Measurements from ENCODE around the gene TNFAIP6.
"Not testable (repeated sequence)": the region's sequence is repeated elsewhere in the genome, so short reads cannot be mapped to it uniquely, and the experiment has no call there.

Gene TNFAIP6

DNA sequence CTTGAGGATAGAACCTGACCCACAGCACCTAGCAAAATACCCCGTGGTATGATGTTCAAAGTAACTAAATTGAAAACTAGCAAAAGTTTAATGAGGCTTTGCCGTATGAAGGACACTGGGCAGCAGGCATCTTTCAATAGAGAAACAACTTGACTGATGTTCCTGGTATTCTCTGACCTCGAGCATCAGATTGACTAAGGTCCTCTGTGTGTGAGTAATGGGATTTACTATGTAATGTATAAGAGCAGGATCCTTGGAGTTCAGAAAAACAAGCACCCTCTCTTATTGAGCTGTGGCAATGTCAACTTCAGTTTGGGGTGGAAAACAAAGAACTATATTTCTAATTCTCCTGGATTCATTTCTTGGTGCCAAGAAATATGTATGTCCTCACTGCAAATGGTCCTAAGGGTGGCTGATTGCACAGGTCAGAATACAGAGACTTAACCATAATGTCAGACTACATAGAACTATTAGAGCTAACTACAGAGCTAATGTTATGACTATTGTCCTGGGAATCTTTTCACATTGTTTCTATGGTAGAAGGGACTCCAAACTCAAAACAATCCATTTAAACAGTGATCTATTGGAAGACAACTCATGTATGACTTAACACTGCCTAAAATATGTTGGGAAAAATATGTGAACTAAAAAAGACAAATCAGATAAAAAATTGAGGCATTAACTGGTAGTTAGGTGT lies 4.4 kb downstream of the TNFAIP6 start:
- no peak for DNase-seq

DNA sequence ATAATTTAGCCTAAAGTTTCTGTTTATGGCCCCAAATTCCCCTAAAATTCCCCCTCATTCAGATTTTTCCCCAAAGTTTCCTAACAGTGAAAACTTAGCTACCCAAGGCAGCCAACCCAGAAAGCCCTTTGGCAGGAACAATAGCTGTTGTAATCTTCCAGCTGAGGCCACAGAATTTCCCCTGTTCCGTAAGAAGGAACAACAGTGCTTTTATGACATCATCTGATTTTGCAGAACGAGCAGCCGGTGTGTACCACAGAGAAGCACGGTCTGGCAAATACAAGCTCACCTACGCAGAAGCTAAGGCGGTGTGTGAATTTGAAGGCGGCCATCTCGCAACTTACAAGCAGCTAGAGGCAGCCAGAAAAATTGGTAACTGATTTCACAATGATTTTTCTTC lies 6.3 kb downstream of the TNFAIP6 start:
- DNase-seq, result no peak

DNA sequence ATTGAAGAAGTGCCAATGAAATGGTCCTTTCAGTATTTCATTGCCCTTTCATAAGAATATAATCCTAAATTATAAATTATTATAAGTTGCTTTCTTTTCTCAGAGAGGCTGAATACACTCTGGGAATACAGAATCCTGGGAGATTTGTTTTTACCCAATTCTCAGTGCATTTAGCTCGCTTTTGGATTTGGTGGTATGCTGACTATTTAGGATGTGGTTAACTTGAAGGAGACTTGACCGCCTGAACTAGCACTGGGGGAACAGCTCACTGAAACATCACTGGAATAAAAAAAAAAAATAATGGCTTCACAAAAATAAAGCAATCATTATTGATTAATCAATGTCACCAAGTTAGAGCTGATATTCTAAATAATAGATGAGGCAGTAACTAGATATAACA lies 10.2 kb downstream of the TNFAIP6 start:
- no peak for DNase-seq

DNA sequence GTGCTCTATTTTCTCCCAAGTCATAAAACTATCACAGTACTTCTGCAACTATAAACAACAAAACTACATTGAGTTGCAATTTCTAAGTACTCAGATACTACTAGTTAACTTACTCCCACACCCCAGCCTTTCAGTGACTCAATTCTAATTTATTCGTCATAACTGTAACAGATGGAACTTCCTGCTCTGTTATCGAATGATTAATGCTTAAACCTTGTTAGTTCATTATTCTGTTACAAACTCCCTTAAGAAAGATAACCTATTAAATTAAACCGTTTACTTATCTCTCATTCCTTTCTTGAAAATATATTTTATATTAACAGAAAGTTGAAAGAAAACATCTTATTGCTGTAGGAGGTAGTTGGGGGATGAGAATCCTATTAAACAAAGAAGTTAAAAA lies 17.0 kb downstream of the TNFAIP6 start:
- no peak for DNase-seq

DNA sequence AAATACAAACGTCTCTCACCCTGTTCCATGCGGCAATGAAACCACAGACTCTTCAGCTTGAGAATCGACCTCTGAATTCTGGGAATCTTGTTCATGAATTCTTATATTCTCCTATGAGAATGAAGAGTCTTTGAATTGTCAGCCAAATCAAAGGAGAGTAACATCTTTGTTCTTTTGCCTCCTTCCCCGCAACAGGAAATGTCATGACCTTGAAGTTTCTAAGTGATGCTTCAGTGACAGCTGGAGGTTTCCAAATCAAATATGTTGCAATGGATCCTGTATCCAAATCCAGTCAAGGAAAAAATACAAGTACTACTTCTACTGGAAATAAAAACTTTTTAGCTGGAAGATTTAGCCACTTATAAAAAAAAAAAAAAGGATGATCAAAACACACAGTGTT lies 21.8 kb downstream of the TNFAIP6 start:
- DNase-seq, result no peak

DNA sequence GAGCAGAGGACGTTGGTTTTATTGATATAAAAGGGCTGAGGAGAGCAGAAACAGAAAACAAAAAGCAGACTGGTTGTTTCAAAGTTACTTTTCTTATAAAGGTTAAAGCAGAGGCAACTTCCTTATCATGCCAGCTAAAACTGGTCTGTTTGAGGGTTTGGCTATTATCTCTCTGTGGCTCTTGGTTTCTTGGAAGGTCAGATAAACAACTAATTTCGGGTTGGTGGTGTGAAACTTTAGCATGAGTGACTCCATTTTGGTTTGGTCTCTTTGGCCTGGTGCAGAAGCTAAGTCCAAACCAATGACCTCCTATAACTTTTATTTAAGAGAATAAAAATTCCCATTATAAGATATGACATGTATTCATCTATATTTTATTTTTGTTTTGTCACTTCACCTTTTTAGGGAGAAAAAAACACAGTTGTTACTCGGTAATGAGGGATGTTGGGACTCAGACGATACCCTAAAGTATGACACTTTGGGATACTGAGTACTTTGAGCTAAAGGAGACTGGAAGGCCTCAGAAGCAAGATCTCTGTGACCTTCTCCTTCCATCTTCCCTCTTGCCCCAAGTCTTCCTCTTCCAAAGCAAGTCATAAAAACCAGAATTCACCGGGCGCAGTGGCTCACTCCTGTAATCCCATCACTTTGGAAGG lies 23.3 kb downstream of the TNFAIP6 start:
- no peak for DNase-seq

DNA sequence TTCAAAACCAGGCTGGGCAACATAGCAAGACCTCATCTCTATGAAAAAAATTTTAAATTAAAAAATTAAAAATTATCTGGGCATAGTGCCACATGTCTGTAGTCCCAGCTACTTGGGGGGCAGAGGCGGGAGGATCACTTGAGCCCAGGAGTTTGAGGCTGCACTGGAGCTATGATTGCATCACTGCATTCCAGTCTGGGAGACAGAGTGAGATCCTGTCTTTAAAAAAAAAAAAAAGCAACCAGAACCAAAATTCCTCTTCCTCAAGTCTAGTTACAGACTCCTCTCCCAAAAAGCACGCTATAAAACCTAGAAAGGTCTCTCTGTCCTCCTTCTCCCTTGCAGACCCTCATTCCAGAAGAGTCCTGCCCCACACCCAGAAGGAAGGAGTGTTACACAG lies 23.9 kb downstream of the TNFAIP6 start:
- DNase-seq, result no peak

DNA sequence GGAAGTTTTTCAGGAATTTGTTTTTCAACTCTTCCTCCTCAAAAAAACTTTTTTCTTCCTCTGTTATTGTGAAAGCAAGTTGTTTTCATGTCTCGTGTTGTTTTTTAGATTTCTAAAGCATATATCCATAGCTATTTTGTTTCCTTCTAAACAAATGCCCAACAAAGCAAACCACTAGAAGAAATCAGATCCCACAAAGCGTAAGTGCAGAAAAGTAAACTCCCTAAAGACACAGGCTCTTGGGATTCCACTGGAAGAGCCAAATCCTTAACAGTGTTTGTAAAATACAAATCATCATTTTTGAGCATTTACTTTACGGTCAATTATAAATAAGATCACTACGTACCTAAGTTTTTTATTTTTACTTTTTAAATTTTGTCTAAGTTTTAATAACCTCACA lies 30.6 kb downstream of the TNFAIP6 start:
- no peak for DNase-seq

DNA sequence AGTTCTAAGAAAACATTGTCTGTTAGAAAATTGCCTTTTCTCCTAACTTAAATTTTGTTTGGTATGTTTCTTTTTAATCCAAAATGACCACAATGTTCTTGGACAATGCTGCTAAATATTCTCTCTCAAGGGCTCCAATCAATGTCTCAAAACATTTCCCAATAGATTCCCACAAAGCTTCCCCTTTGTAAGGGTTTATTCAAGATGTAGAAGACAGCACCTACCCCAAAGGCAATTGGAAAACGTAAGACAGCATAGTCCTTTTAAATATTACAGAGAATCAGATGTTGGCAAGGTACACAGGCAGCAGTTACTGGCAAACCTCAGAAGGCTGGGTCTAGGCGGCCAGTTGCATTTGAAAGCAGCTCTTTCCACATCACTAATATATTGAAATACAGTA lies 34.0 kb downstream of the TNFAIP6 start:
- DNase-seq, result no peak

DNA sequence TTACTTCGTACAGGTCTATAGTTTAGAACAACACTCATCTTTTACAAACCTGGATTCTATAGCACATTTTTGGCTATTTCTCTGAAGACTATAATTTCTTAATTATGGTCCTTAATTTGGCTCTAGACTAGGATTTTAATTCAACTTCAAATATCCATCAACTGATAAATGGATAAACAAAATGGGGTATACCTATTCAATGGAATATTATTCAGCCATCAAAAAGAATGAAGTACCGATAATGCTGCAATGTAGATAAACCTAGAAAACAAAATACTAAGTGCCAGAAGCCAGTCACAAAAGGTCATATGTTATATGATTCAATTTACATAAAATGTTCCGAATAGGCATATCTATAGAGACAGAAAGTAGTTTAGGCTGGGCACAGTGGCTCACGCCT lies 37.1 kb downstream of the TNFAIP6 start:
- no peak for DNase-seq

DNA sequence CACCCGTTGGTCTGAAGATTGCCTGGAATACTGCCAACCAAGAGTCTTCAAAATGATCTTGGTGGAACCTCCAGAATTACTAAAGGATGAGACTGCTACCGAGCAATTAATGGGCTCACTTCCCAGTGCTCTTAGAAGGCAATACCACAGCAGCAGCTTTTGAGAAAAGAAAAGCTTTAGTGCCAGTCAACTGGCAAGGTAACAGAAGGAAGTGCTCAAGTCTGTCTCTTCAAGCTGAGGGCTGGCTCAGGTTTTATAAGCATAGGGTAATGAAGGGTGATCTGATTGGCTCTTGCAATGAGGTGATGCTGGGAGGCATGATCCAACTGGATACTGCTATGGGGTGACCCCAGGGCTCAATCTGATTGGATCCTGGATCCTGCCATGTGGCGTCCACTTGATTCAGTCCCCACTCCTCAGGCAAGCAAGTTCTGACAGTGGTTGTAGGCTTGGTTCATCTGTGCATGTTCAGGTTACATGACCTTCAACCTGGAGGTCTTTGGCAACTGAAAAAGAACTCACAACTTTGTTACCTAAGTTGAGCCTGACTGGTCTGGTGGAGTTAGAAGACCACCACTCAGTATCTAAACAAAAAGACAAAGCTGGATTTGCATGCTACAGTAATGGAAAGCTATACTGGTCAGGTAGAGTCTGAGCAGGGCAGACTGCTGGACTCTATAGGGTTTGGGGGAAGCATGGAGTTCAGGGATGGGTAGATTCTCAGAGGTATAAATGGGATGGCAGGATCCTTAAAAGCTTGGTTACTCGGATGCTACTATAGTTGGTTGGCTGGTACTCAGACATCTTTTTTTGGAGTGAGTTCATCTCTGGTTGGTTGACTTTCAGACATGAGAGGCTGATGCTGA lies 38.4 kb downstream of the TNFAIP6 start:
- no peak for DNase-seq

DNA sequence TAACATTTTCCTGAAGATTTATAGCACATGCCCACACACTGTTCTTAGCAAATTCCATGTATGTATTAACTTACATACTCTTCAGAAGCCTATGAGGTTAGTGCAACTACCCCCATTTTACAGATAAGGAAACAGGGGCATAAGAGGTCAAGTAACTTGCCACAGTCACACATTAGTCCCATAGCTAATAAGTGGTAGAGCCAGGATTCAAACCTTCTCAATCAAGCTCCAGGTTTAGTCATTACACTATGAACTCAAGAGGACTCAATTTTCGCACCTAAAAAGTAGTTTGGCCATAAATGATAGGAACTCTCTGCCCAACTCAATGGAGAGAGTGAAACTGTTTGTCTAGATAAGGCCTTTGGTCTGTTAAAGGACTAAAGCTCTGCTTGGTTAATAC lies 42.6 kb downstream of the TNFAIP6 start:
- DNase-seq, result no peak

DNA sequence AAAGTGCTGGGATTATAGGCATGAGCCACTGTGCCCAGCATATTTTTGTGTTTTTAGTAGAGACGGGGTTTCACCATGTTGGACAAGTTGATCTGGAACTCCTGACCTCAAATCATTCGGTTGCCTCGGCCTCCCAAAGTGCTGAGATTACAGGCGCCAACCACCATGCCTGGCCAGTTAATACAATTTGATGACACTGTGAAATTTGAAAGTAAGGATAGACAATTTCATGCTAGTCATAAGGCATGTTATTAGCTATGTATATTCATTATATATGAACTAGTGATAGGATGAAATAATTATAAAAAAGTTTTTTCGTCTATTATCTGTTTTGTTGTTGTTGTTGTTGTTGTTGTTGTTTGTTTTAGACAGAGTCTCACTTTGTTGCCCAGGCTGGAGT lies 43.8 kb downstream of the TNFAIP6 start:
- no peak for DNase-seq

DNA sequence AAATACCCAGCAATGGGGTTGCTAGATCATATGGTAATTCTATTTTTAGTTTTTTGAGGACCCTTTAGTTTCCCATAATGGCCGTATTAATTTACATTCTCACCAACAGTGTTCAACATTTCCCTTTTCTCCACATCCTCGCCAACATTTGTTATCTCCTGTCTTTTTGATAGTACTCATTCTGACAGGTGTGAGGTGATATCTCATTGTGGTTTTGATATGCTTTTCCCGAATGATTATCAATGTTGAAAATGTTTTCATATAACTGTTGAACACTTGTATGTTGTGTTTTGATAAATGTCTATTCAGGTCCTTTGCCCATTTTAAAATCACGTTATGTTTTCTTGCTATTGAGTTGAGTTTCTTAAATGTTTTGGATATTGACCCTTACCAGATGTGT lies 46.5 kb downstream of the TNFAIP6 start:
- DNase-seq, result no peak

DNA sequence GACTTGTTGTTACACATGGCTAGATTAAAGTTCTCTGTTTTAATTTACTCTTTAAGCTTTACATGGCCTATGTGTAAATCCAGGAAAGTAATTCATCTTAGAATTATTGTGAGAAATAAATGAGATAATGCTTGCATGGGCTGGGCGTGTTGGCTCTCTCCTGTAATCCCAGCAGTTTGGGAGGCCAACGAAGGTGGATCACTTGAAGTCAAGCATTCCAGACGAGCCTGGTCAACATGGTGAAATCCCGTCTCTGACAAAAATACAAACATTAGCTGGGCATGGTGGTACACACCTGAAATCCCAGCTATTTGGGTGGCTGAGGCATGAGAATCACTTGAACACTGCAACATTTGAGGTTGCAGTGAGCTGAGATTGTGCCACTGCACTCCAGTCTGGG lies 48.0 kb downstream of the TNFAIP6 start:
- DNase-seq, result no peak

DNA sequence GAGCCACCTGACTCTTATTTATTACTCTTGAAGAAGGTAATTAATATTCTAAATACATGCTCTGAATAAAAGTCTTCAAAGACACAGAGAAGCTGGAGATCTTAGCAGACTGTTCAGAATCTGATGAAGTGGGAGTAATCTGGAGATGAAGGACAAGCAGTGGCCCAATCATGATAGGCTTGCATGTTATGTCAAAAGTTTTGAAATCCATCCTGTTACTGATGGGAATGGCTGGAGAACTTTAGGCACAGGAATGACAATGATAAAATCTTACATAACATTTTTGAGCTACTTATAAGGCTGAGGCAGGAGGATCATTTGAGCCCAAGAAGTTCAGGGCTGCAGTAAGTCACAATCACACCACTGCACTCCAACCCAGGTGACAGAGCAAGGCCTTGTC lies 49.9 kb downstream of the TNFAIP6 start:
- DNase-seq, result no peak

DNA sequence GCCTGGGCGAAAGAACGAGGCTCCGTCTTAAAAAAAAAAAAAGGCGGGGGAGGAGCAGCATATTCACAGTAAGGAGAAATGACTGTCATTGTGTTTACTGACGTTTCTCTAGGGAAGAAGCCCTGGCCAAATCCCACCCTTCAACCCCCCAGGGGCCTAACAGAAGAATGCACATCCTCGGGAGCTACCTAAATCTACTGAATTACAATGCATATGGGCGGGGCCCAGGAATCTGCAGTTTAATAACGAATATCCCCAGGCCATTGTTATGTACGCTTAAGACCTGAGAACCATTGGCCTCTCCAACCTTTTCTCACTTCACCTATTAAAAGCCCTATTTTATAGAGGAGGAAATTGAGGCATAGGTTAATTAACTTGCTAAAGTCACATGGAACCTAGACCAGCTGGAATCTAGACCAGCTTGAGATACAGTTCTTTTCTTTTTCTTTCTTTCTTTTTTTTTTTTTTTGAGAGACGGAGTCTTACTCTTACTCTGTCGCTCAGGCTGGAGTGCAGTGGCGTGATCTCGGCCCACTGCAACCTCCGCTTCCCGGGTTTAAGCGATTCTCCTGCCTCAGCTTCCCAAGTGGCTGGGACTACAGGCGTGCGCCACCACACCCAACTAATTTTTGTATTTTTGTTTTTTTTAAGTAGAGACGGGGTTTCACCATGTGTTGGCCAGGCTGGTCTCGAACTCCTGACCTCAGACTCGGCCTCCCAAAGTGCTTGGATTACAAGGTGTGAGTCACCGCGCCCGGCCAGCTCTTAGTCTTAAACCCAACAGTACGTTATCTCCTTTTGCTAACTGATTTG lies 51.6 kb downstream of the TNFAIP6 start:
- no peak for DNase-seq

DNA sequence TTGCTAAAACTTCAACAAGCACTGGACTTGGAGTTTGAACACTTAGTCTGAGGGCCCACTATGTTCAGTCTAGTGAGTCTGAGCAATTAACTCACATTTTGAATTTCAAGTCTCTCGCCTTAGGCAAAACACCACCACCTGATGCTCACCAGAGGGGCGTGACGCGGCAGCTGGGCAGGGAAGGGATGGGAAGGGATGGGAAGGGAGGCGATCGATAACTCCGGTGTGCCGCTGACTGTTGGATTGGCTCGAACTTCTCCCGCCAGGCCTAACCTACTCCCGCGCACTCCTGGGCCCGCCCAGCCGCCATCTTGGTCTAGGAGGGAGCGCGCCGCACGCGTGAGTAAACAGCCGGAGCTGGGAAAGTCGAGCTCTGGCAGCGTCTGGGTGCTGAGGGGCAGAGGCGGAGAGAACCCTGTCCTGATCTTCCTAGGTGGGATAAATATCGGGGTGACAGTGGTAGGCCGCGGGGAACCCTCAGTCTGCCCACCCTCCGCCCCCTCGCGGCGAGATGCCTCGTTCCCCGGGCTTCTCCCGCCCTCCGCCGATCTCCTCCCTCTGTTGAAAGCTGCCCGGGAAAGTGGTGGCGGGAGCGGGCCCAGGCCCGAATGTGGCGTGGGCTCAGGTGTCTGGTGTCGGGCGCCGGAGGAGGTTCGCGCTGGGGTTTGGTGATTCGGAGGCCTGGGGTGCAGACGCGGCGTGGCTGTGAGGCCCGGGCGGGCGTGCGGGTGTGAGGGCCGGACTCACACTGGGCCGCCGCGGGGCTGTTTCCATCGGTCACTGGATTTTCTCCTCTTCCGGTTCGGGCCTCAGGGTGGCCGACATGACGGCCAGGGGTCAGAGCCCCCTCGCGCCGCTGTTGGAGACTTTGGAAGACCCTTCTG lies 52.5 kb downstream of the TNFAIP6 start, which contains the start of gene RIF1:
RIF1 (plus strand) TSS at position 302 of the 884 bp plus-strand sequence; CDS start at position 824, 522 bp downstream.
- DNase-seq, result peak; percentile 85 to 89

DNA sequence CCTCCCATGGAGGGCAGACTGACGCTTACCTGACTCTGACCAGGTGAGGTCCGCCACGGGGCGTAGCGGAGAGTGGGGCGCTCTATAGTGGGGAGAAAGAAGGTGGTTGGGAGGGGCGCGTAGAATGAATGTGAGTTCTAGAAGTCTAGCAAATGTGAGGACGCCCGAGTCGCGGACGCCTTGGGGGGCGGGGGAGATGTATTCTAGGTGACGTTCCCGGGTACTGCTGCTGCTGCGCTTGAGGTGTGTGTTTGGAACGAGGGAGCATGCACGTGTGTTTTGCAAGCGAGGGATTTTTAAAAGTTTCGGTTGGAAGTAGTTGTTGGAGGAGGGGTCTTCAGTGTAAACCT lies 53.1 kb downstream of the TNFAIP6 start:
- peak; percentile 41 to 61 for DNase-seq

DNA sequence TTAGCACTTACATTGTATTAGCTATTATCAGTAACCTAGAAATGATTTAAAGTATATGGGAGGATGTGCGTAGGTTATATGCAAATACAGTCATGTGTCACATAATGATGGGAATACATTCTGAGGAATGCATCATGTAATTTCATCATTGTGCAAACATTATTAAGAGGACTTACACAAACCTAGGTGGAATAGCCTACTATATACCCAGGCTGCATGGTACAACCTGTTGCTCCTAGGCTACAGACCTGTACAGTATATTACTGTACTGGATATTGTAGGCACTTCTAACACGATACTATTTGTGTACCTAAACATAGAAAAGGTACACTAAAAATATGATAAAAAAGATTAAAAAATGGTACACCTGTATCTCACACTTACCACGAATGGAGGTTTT lies 60.3 kb downstream of the TNFAIP6 start:
- DNase-seq, result no peak

DNA sequence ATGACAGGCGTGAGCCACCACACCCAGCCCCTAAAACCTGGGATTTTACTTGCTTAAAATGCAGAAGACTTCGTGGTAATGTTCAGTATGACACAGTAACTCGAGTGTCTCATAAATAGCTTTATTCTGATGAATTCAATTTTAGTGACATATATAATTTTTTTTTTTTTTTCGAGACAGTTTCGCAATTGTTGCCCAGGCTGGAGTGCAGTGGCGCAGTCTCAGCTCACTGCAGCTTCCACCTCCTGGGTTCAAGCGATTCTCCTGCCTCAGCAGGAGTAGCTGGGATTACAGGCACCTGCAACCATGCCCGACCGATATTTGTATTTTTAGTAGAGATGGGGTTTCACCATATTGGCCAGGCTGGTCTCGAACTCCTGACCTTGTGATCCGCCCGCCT lies 64.3 kb downstream of the TNFAIP6 start:
- not testable (repeated sequence) for DNase-seq

DNA sequence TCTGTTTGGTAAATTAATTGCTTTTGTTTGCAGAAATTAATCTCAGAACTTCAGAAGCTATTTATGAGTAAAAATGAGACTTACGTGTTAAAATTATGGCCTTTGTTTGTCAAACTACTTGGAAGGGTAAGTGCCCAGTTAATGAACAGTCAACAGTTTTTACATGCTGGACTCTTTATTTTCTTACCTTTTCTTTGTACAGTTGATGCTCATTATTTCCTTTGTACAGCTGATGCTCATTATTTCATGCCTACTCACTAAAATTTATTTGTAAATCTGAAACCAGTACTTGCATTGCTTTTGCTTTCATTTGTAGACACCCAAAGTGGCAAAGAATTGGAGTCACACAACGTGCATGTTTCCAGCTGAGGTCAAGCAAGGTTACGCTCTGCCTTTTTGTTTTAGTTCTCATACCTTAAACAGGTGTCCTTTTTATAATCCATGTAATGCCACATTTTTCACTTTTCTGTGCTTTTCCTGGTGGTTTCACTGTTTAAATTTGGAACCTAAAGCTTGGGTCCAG lies 65.6 kb downstream of the TNFAIP6 start:
- DNase-seq, result no peak
